Measurements from ENCODE around the gene PARD3B. TPM values are rescaled to one million over a fixed set of nuclear protein-coding genes. Genes with fewer than 3 reads are reported as not detected.

The PARD3B gene
- total and polyA plus RNA-seq, 2 of the 13 experiments (the other 11 are each of a cell fraction or from before 2014, with no cell fraction given), result 0.71 to 2.3 TPM

DNA sequence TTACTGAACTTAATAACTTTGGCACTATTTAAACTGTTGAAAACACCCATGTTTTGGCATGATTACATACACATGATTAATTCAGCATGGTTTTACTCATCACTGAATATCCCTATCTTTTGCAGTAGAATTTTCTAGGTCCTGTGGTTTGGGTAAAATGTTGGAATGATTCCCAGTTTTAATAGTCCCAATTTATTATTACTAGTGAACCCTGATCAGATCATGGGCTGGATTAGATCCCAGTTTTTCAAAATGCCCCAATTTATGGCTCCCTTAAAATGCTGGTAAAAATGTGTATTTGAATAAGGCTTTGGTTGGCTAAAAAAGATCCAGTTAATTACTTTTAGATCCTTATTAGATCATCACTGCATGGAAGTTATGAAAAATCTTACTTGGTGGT is 863.4 kb downstream of the PARD3B start:
- FAIRE-seq (no peak), DNase-seq (ENCODE audit: low spot score) (no peak), ATAC-seq (no peak)
- intact Hi-C loops (cut with micrococcal nuclease; ENCODE audit: unreplicated experiment), result no loop called here
- TF ChIP-seq CC2D1A (CRISPR knock-in tag; IDR thresholded peaks at IDR 0.05) (no peak), ZSCAN20 (CRISPR knock-in tag; IDR thresholded peaks at IDR 0.05; ENCODE audit: borderline replicate concordance) (no peak)
- POLR2A ChIA-PET, result interaction anchor here (0.6 kb wide), 1 partner anchor 31 kb away, joined by 3 read pairs; no protein-coding TSS in a partner anchor
- no TSS peak for BruUV-seq (replicated peaks)
- Histone ChIP-seq H4K20me1 (ENCODE audit: insufficient read depth, low read length) (no peaks in the 10 kb centered on the region), H3K27me3 (ENCODE audit: control insufficient read depth in 1 of 2, insufficient read depth in 2 of 2, low read length in 2 of 2) (no peaks in the 10 kb centered on the region), H3K4me2 (ENCODE audit: low read depth, low read length) (no peak overlapping the region), H3K9ac (ENCODE audit: insufficient read depth, low read depth, low read length) (no peak overlapping the region), H3K4me3 (replicated peaks in 1 of 3; ENCODE audit: insufficient read depth in 1 of 3, low read depth in 2 of 3, low read length in 3 of 3) (no peak overlapping the region), H3K79me2 (ENCODE audit: insufficient read depth, low read length) (no peaks in the 10 kb centered on the region), H3K4me1 (ENCODE audit: insufficient read depth, low read length) (no peaks in the 10 kb centered on the region), H3K9me3 (ENCODE audit: low read length) (no peaks in the 10 kb centered on the region), H2AFZ (ENCODE audit: low read length) (no peak overlapping the region), H3K36me3 (replicated peaks in 1 of 2; ENCODE audit: control insufficient read depth in 1 of 2, insufficient read depth in 2 of 2, low read length in 2 of 2) (no peaks in the 10 kb centered on the region), H3K27ac (ENCODE audit: extremely low read length, insufficient read depth, low read length) (no peak overlapping the region)
- CTCF ChIA-PET (ENCODE audit: low intra/inter-chr PET ratio, low total read pairs), result no interaction called here
- in situ Hi-C loops (cut with HindIII; ENCODE audit: extremely low pct_ligation_motif_present, low pct_unique_long_range_greater_than_20kb), result no loop called here

- H3K27me3 ChIP-seq (ENCODE audit: control insufficient read depth in 1 of 2, insufficient read depth in 2 of 2, low read length in 2 of 2), result no peaks in the 10 kb centered on the region
- POLR2A ChIA-PET, result interaction anchor here (0.6 kb wide), 1 partner anchor 32 kb away, joined by 3 read pairs; no protein-coding TSS in a partner anchor
- CTCF ChIA-PET (ENCODE audit: low intra/inter-chr PET ratio, low total read pairs), result no interaction called here
- DNase-seq (ENCODE audit: low spot score) (no peak), FAIRE-seq (no peak), ATAC-seq (no peak)
- WGBS (ENCODE audit: low lambda C conversion rate), result 73% methylated on average over 3 of the region's 3 CpGs
- H3K27ac ChIP-seq (ENCODE audit: extremely low read length, insufficient read depth, low read length), result no peak overlapping the region
- no peak overlapping the region for H3K9ac ChIP-seq (ENCODE audit: insufficient read depth, low read depth, low read length)
- intact Hi-C loops (cut with micrococcal nuclease; ENCODE audit: unreplicated experiment), result no loop called here
- H3K79me2 ChIP-seq (ENCODE audit: insufficient read depth, low read length), result no peaks in the 10 kb centered on the region
- H3K4me2 ChIP-seq (ENCODE audit: low read depth, low read length), result no peak overlapping the region
- BruUV-seq (replicated peaks), result no TSS peak
- H3K9me3 ChIP-seq (ENCODE audit: low read length), result no peaks in the 10 kb centered on the region
- in situ Hi-C loops (cut with HindIII; ENCODE audit: extremely low pct_ligation_motif_present, low pct_unique_long_range_greater_than_20kb), result no loop called here
- no peak overlapping the region for H3K4me3 ChIP-seq (replicated peaks in 1 of 3; ENCODE audit: insufficient read depth in 1 of 3, low read depth in 2 of 3, low read length in 3 of 3)
- no peaks in the 10 kb centered on the region for H4K20me1 ChIP-seq (ENCODE audit: insufficient read depth, low read length)
- no peaks in the 10 kb centered on the region for H3K36me3 ChIP-seq (replicated peaks in 1 of 2; ENCODE audit: control insufficient read depth in 1 of 2, insufficient read depth in 2 of 2, low read length in 2 of 2)
- H2AFZ ChIP-seq (ENCODE audit: low read length), result no peak overlapping the region
- no peaks in the 10 kb centered on the region for H3K4me1 ChIP-seq (ENCODE audit: insufficient read depth, low read length)
- TF ChIP-seq KLF9 (CRISPR knock-in tag; IDR thresholded peaks at IDR 0.05; ENCODE audit: low read depth), result no peak
- no peak for TF ChIP-seq CBX1 (IDR thresholded peaks at IDR 0.05; ENCODE audit: low read depth)
- no peak for TF ChIP-seq CSRNP2 (CRISPR knock-in tag; conservative IDR thresholded peaks at IDR 0.05; ENCODE audit: low read depth)
- no peak for TF ChIP-seq ZNF543 (CRISPR knock-in tag; IDR thresholded peaks at IDR 0.05)
- TF ChIP-seq, protein P1, sequence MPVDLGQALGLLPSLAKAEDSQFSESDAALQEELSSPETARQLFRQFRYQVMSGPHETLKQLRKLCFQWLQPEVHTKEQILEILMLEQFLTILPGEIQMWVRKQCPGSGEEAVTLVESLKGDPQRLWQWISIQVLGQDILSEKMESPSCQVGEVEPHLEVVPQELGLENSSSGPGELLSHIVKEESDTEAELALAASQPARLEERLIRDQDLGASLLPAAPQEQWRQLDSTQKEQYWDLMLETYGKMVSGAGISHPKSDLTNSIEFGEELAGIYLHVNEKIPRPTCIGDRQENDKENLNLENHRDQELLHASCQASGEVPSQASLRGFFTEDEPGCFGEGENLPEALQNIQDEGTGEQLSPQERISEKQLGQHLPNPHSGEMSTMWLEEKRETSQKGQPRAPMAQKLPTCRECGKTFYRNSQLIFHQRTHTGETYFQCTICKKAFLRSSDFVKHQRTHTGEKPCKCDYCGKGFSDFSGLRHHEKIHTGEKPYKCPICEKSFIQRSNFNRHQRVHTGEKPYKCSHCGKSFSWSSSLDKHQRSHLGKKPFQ (CRISPR knock-in tag; IDR thresholded peaks at IDR 0.05; ENCODE audit: insufficient replicate concordance), result no peak
- TF ChIP-seq MTF2 (CRISPR knock-in tag; IDR thresholded peaks at IDR 0.05; ENCODE audit: borderline replicate concordance), result no peak
- no peak for TF ChIP-seq MXD3 (CRISPR knock-in tag; IDR thresholded peaks at IDR 0.05)
- no peak for TF ChIP-seq ATAD3A (CRISPR knock-in tag; IDR thresholded peaks at IDR 0.05)
- no peak for TF ChIP-seq HOXA9 (CRISPR knock-in tag; IDR thresholded peaks at IDR 0.05; ENCODE audit: borderline replicate concordance)
- TF ChIP-seq ZNF430 (CRISPR knock-in tag; IDR thresholded peaks at IDR 0.05), result no peak
- no peak for TF ChIP-seq GZF1 (CRISPR knock-in tag; IDR thresholded peaks at IDR 0.05)
- no peak for TF ChIP-seq CHCHD3 (CRISPR knock-in tag; IDR thresholded peaks at IDR 0.05)
- TF ChIP-seq EP300 (IDR thresholded peaks at IDR 0.05; ENCODE audit: low read depth in 2 of 2, low read length in 2 of 2), result no peak
- no peak for TF ChIP-seq EP300 (CRISPR knock-in tag; IDR thresholded peaks at IDR 0.05; ENCODE audit: borderline replicate concordance)
- no peak for TF ChIP-seq HOXA5 (CRISPR knock-in tag; IDR thresholded peaks at IDR 0.05)
- TF ChIP-seq SMAD1 (CRISPR knock-in tag; IDR thresholded peaks at IDR 0.05; ENCODE audit: borderline replicate concordance, low read depth), result no peak
These were observed 864.1 kb downstream of the PARD3B start for GRCh38 chr2:205409411-205409810.

All from HepG2 (cell line).